GM12878 (cell line): ENCODE data around the gene ZNF350. TPM values are rescaled to one million over a fixed set of nuclear protein-coding genes. Genes with fewer than 3 reads are reported as not detected.

Source experiments
- CEBPB ChIP-seq, 2 experiments: fragments of 150-350 bp in 1 of 2; IDR thresholded peaks; 2 replicates each; pipeline ENCODE4 v1.6.1; 2012 to 2014; ENCODE audit warnings: low read depth in 2 of 2, low read length in 2 of 2, borderline replicate concordance in 1 of 2, inconsistent platforms in 1 of 2
- CREM ChIP-seq: IDR thresholded peaks from 2 replicates; pipeline ENCODE4 v1.6.1; 2014; ENCODE audit warnings: antibody characterized with exemption, low read depth
- CTCF ChIP-seq, 3 experiments: IDR thresholded peaks in 2 of 3; conservative IDR thresholded peaks in 1 of 3; 2 replicates each; pipeline ENCODE4 v1.5.1; 2011; ENCODE audit warnings: low read depth in 3 of 3, low read length in 3 of 3, mild to moderate bottlenecking in 3 of 3, control low read depth in 2 of 3, moderate library complexity in 2 of 3, inconsistent platforms in 1 of 3, mixed read lengths in 1 of 3; ENCODE audit not compliant: control insufficient read depth in 2 of 3, insufficient read depth in 1 of 3; ENCODE audit errors: extremely low read depth in 1 of 3
- EGR1 ChIP-seq, 2 experiments: IDR thresholded peaks; 1 replicate in 1 of 2; 2 replicates in 1 of 2; pipeline ENCODE4 v1.6.1; 2011 to 2012; ENCODE audit warnings: low read depth in 2 of 2, low read length in 2 of 2, borderline replicate concordance in 1 of 2, mild to moderate bottlenecking in 1 of 2, moderate library complexity in 1 of 2
- MAX ChIP-seq: IDR thresholded peaks from 2 replicates; pipeline ENCODE4 v1.6.1; 2012; ENCODE audit warnings: low read depth, low read length, improper control_type of control experiment
- PBX3 ChIP-seq: IDR thresholded peaks from 2 replicates; pipeline ENCODE4 v1.6.1; 2011; ENCODE audit warnings: mild to moderate bottlenecking, low read depth, low read length, moderate library complexity; ENCODE audit not compliant: insufficient replicate concordance
- PRDM15 ChIP-seq: fragments of 450-650 bp; formaldehyde crosslinking; IDR thresholded peaks from 2 replicates; pipeline ENCODE4 v1.4.0; 2020; ENCODE audit warnings: mild to moderate bottlenecking, moderate library complexity
- SMAD5 ChIP-seq: IDR thresholded peaks from 2 replicates; pipeline ENCODE4 v1.6.1; 2016; ENCODE audit warnings: antibody characterized with exemption, low read depth
- ZBTB11 ChIP-seq: fragments of 450-650 bp; formaldehyde crosslinking; IDR thresholded peaks from 2 replicates; pipeline ENCODE4 v1.5.0; 2022; ENCODE audit warnings: mild to moderate bottlenecking, missing genetic modification characterization
- ZNF592 ChIP-seq: fragments of 450-650 bp; IDR thresholded peaks from 2 replicates; pipeline ENCODE4 v1.6.1; 2017; ENCODE audit warnings: mild to moderate bottlenecking, moderate library complexity
- ZNF622 ChIP-seq: fragments of 450-650 bp; IDR thresholded peaks from 2 replicates; pipeline ENCODE4 v1.6.1; 2017; ENCODE audit warnings: mild to moderate bottlenecking, inconsistent platforms
- polyA plus RNA-seq, 11 experiments: library from polyadenylated mRNA; depleted of rRNA in 4 of 11; unstranded in 6 of 11; stranded (reverse) in 5 of 11; fragments of >200 nt; fragmentation: Nextera tagmentation in 4 of 11; fragmentation: Illumina TruSeq in 1 of 11; extraction: Ambion mirVana in 4 of 11; extraction: Trizol in 1 of 11; gene quantifications; 1 replicate in 1 of 11; 2 replicates in 10 of 11; pipeline versions ENCODE4 v1.2.1 to v1.2.3, GENCODE V29; 2011 to 2016; ENCODE audit warnings: inconsistent platforms in 2 of 11, missing spikeins in 2 of 11, low read depth in 1 of 11
- total RNA-seq, 4 experiments: library from RNA; depleted of rRNA in 3 of 4; stranded (reverse); fragments of >200 nt in 3 of 4; fragmentation: Illumina TruSeq in 1 of 4; extraction: Trizol in 1 of 4; gene quantifications; 2 replicates each; pipeline versions ENCODE4 v1.2.1 to v1.2.3, GENCODE V29; 2013 to 2021

The ZNF350 gene
- total and polyA plus RNA-seq, 10 of the 15 experiments (the other 5 are each of a cell fraction or from before 2014, with no cell fraction given) = 6.4 to 11.8 (median 10.0) TPM

- TF ChIP-seq CTCF (IDR thresholded peaks at IDR 0.05 in 2 of 3, conservative IDR thresholded peaks at IDR 0.05 in 1 of 3; ENCODE audit: control insufficient read depth in 2 of 3, extremely low read depth in 1 of 3, insufficient read depth in 1 of 3, low read depth in 3 of 3, low read length in 3 of 3) (peak in 2 of 3 experiments; percentile 5 to 22; a peak in 1 of 6 replicates), ZBTB11 (no peak), CREM (peak; percentile 90), MAX (0 out of 2 replicates have a peak, but pooled peaks have one; percentile 10), PBX3 (peak; percentile 90), ZNF622 (no peak), ZNF592 (no peak), EGR1 (IDR thresholded peaks at IDR 0.05; ENCODE audit: borderline replicate concordance in 1 of 2, low read depth in 2 of 2, low read length in 2 of 2) (no peak), SMAD5 (no peak), CEBPB (IDR thresholded peaks at IDR 0.05; ENCODE audit: borderline replicate concordance in 1 of 2, low read depth in 2 of 2, low read length in 2 of 2) (no peak), PRDM15 (CRISPR knock-in tag) (no peak)
Measured at GRCh38 chr19:51926784-51927741, 59.6 kb downstream of the ZNF350 start, which contains the start of gene ZNF613 (continued).
